ENCODE measurements around the gene TMEM100.

The TMEM100 gene

DNA sequence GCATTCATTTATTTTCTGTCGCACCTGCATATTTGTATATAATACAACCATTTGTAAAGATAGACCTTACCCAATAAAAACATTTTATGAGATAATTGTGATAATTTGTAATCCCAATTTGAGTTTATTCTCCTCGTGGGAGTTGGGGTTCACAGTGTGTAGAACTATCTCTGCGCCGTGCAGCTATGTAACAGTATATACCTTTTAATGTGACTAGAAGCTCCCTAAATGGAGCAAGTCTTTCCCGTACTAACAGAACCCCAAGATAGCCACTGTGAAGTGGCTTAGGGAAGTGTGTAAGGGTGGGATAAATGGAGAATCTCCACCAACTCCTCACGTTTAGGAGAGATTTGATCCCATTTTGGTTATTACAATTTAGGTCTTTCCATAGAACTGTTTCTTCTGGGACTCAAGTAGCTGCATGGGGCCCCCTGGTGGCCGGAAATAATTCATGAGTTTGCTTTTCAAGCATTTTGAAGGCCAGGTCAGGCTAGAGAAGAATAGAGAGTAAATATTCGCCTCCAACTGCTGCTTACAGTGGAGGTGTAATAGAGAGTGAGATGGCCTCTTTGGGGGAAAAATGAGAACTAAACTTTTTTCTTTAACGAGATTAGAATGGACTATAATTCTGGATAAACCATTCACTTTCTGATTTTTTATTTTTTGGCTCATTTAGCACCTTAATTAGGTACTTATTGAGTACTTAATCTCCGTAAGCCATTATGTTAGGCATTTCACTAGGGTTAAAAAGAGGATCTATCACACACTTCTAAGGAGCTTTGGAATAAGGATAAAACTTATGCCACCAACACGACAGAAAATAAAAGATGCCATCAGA, 4.5 kb downstream of the TMEM100 start:
- peak; percentile 89 for DNase-seq (ENCODE audit: low spot score)

DNA sequence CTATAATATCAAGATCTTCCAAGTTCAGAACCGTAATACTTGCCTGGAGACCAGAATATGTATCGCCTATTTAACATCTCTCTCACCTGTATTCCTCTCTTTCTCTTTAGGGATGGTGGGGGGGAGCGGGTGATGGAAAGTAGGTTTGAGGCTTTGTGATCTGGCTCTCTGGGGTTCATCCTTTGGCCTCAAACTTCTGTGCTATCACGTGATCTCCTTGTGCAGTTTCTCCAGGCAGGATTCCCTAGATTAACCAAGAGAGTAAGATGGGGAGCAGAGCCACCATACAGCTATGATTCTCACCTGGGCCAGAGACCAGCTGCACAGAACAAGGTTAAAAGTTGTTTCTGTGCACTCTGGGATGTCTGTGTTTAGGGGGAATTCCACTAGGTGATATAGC, 5.2 kb downstream of the TMEM100 start:
- DNase-seq (ENCODE audit: low spot score): no peak

DNA sequence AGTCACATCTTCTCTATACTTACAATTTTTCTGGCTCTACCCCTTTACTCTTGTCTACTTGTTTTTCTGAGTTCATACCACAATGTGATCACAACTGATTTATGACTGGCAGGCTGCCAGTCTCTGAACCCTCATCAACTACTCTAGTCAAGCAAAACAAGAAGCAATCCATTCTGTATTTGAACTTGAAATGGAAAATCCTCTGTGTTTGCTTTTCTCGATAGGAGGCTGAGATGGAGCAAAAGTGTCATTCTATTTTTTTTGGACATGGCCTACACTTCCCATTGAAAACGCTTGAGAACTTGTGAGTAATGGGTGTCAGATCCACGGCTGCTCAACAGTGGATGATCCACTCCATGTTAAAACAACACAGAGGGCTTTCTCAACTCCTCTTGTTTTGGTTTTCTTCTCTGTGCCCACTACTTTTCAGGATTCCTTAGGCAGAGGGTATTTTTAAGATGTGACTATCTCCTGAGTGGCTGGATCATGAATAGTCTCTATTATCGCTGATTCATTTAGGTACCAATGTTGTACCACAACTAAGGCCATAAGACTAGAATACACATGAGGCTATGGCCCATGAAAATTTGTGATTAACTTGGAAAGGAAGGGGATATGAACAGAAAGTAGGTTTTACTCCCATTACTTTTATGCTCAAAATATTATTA, 11.7 kb downstream of the TMEM100 start:
- no peak for DNase-seq (ENCODE audit: low spot score)

DNA sequence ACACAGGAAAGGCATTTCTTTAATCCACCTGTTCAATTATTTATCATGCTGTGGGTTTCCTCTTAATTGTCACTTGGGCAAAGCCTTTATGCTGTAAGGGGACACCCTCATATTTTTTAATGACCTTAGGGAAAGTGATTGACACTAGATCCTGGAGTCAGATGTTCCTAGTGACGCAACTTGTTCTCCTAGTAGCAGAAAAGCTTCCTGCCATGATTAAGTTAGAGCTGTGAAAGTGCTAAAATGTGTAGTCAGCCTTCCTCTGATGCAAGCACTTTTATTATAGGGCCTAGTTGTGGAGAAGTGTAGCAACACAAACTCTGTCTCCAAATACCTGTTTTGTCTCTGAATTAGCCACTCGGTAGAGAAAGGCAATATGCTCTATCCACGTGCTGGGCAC, 12.3 kb downstream of the TMEM100 start:
- no peak for DNase-seq (ENCODE audit: low spot score)

DNA sequence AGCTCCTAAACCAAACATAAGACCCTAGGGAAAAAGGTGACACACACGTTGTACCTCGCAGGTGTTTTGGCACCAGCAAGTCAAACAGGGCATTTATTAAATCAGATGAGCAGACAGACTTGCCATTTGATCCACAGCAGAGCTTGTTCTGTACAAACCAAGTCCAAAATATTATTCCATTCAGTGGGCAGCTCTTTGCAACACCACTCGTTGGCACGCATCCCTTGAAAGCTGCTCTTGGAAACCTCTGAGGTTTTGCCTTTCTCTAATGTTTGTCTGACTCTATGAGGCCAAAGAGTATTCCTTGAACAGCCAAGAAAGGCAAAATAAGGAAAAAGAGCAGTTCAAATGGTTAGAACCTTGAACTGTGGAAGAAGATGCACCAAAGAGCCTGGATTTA, 12.7 kb downstream of the TMEM100 start:
- no peak for DNase-seq (ENCODE audit: low spot score)

DNA sequence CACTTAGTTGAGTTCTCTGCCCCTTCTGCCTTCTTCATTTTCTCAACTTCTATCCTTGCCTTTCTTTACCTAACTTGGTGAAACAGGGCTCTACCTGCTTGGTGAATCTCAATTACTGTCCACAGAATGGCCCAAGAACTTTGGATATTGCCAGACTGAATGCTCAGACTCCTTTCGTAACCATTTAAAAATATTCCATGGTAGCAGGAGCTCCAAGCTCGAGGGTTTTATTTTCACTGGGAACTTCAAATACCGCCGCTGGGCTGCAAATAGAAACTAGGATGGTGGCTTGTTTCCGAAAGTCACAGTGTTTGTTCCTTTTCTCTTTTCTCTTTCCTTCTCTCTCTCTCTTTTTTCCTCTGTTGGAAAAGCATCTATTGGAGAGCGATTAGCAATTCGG, 13.2 kb downstream of the TMEM100 start:
- DNase-seq (ENCODE audit: low spot score): no peak

DNA sequence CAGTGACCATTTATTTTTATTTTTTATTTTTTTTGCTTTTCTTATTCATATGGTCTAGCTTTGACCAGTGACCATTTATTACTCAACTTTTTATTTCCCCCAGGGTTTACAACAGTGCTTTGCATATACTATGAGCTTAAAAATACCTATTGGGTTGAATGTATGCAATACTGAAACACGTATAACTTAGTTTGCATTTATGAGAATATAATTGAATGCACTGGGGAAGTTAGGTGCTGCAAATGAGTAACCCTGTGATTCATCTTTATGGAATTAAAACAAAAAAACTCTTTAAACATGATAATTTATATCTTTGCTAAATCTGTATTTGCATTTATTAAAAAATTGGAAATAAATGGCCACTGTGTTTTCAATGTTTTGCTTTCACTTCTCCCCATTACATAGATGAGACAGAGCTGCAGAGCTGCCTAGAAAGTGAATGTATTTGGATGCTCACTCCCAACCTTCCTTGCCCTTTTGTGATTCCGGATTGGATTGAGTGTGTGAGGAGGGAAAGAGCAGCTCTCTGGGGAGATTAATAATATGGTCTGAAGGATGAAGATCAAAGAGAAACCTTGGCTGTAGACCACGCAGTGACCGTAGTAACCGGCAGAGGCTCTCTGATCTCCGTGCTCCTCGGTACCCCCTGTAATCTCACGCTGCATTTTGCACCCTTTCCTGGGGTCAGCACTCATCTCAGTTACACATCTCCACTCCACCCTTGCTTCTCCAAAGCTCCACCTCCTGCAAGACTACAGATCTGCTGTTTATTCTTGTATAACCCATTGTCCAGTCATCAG, 14.3 kb downstream of the TMEM100 start:
- DNase-seq (ENCODE audit: low spot score): no peak

DNA sequence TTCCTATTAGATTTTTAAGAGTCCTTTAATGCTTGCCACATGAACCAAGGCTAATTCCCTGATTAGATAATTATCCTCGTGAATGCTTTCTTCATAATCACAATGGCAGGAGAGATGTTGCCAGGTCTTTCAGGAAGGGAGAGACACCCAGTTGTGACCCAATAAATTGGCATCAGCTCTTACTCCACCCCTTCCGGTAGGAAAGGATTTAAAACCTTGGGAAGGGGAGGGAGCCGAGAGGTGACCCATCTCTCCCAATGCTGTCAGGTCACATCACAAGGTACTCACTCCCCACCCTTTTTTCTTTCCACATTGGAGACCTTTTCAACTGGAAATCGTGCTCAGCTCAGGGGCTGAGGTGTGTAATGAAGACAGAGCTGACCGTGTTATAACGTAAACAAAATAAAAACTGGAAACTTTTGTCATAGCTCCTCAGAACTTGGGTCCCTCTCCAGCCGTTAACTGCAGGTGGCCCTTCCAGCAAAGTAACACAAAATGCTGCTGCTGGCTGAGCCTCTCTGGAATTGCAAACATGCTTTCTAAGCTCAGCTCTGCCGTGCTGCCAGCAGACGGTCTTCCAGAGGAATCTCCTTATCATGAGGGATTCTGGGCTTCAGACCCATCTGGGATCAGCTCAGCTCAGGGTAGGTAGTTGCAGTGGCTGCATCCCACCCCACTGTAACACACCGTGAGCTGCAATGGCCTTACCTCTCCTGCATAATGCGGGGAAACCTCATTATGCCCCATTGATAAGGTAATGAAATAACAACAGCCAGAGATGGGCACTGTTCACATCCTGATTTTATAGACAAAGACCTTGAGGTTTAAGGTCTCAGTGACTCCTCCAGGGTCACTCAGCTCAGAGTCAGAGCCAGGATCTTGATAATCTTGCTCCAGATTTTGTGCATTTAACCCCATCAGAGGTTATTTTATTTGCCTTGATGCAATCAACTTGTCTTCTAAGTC, 15.6 kb downstream of the TMEM100 start:
- DNase-seq (ENCODE audit: low spot score): no peak

DNA sequence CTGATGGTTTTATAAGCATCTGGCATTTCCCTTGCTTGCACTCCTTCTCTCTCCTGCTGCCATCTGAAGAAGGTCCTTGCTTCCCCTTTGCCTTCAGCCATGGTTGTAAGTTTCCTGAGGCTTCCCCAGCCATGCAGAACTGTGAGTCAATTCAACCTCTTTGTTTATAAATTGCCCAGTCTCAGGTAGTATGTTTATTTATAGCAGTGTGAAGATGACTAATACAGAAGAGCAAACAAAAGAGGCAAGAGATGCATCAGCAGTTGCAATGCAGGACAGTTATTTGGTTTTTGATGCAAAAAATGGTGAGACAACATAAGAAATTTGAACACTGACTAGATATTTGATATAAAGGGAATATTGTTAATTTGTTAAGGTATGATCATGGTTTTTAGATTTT, 16.8 kb downstream of the TMEM100 start:
- DNase-seq (ENCODE audit: low spot score): no peak

DNA sequence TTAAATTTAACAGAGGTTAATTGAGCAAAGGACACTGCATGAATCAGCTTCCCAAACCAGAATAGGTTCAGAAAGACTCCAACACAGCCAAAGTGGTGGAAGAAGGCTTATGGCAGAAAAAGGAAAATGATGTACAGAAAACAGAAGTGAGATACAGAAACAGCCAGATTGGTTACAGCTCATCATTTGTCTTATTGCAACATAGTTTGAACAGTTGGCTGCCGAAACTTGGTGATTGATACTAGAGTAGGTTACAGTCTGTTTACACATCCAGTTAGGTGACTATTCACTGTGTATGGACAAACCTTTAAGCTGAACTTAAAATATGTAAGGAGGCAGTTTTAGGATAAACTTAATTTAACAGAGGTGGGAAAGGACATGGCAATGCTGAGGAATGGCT, 18.3 kb downstream of the TMEM100 start:
- no peak for DNase-seq (ENCODE audit: low spot score)

DNA sequence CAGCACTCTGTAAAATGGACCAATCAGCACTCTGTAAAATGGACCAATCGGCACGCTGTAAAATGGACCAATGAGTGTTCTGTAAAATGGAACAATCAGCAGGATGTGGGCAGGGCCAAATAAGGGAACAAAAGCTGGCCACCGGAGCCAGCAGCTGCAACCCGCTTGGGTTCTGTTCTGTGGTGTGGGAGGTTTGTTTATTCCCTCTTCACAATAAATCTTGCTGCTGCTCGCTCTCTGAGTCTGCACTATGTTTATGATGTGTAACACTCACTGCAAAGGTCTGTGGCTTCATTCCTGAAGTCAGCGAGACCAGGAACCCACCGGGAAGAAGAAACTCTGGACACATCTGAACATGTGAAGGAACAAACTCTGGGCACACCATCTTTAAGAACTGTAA, 20.5 kb downstream of the TMEM100 start:
- DNase-seq (ENCODE audit: low spot score): no peak

DNA sequence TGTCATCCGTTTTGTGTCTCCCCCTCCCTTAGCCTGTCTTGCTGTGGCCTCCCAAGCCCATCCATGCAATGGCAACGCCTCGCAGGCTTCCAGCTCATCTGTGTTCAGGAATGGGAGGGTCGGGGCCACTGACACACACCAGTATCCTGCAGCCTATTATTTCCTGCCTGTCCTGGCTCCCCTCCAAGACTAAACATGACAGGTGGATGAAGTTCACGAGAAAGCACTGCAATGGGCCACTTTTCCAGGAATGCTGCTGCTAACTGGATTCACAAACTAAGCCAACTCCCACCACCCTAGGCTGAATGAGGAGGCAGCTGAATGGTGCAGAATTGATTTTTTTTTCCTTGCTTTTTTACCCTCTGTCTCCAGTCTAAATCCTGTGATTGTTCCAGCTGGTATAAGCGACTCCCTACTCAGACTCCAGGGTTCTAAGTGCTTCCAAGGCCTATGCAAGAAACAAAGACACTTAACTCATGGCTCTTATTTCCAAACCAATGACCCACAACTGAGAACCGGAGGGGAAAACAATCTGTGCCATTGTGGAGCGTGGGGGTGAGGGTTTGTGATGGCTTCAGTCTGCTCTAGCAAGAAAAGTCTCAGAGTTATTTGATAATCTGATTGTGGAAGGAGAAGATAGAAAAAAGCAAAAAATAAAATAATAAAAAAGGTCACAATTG, 23.3 kb downstream of the TMEM100 start:
- peak; percentile 55 for DNase-seq (ENCODE audit: low spot score)

DNA sequence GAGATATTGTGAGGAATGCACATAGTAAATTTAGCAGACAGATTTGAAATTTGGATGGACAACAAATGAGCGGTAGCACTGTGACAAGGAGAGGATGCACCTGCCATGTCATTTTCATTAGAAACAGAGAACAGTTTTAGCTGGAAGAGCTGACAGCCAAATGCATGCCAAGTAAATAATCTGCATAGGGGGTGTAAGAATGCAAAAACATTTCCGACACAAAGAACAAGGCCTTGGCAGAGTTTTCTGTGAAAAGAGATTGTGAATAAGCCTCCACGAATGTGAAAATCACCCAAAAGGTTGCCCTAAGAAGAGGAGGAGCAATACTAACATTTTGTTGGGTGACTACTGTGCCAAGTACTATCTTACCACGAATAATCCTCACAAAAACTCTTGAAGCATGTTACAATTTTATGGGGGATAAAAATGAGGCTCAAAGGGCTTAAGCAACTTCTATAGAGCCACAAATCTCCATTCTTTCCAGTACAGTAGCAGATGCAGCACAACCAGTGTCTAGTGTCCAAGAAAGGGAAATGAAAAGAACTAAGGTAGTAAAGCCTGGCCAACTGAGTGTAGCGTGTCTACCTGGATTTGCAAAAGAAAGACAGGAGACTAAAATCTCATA, 28.3 kb downstream of the TMEM100 start:
- DNase-seq (ENCODE audit: low spot score): no peak

DNA sequence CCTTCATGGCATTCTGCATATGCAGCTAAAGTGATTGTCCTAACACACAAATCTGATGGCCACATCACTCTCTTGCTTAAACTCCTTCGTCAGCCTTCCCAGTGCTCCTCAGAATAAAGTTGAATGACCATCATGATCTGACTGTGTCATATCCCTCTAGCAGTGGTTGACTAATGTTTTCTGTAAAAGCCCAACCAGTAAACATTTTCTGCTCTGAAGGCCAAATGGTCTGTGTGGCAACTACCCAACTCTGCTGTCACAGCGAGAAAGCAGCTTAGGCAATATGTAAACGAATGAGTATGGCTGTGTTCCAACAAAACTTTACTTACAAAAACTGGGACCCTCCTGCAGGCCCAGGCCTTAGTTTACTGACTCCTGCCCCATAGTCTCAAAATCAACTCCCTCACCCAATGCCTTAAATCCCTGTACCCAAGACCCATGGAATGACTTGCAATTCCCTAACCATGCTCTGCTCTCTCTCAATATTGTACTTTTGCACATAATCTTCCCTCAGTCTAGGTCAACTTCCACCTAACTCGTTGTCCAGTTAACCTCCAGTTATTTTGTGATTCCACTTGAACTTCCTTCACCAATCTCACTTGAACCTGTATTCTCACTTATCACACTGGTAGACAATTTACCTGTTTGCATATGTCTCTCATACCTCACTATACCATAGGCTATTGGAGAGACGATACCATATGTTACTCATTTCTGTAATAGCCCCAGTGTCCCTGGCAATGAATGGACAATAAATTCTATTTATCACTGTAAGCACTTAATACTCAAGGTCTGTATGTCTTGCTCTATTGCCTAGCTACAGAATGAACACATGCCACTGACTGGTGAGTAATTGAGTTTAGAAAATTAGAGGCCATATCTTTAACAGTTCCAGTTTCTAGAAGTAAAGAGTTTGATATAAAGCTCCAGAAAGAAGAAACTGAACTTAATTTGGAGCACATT, 29.1 kb downstream of the TMEM100 start:
- DNase-seq (ENCODE audit: low spot score): no peak

DNA sequence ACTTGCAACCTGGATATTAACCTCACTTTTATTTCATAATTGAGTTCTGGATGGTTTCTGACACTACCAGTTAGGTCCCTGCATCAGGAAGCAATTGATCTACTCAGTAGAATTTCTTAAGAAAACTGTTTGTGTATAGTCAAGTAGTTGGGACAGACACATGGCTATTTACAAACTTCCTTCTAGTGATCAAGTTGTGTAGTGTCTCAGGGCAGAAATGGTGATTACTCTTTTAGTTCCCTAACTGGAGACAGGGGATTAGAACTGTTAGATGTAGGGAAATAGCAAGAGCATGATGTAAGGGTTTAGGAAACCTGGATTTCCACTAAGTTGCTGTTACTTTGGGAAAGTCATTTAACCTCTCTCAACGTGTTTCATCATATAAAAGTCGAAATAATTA, 30.4 kb downstream of the TMEM100 start:
- no peak for DNase-seq (ENCODE audit: low spot score)

DNA sequence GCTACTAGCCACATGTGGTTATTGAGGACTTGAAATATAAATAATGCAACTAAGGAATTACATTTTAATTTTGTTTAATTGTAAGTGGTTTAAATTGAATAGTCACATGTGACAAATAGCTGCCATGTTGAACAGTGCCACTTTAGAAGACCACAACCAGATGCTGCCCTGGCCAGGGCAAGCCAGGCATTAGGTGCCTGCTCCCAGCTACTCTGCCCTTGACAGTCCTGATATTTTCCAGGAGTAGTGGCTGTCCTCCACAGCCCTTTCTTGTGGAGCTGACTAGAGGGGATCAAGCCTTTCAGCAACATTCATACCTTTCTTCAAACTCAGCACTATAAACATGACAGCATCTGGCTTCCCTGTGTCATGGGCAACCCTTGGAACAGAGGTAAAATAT, 31.0 kb downstream of the TMEM100 start:
- DNase-seq (ENCODE audit: low spot score): peak; percentile 11

DNA sequence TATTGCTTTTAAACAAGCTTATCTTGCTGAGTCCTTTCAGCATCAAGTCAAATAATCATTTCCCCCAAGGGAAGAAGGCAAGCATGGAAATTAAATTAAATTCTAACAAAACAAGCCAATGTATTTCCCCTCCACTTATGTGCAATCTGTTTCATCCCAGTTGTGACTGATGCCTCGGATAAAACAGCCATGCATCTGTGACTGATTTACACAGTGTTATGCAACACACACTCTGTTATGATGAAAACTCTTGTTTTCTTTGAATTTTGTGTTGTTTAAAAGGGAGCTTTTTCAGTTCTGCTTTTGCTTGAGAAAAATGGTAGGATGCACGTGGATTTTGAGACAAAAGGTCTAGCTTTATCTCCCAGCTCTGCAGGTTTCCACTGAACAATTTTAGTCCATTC, 32.6 kb downstream of the TMEM100 start:
- peak; percentile 1 for DNase-seq (ENCODE audit: low spot score)

DNA sequence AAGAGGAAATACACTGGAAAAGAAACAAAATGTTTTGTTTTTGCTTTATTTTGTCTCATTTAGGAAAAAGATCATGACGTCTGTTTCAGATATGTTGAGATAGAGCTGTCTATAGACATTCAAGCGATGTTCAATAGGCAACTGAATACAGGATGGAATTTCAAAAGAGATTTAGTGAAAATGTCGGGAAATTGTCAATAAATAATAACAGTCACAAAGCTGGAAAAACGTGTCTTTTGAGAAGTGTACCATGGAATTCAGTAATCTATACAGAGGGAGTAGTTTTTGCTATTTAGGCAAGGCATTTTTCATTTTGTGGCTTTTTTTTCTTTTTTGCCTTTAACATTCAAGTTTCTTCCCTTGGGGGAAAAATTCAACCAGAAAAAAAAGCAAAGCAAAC, 33.0 kb downstream of the TMEM100 start:
- DNase-seq (ENCODE audit: low spot score): no peak

DNA sequence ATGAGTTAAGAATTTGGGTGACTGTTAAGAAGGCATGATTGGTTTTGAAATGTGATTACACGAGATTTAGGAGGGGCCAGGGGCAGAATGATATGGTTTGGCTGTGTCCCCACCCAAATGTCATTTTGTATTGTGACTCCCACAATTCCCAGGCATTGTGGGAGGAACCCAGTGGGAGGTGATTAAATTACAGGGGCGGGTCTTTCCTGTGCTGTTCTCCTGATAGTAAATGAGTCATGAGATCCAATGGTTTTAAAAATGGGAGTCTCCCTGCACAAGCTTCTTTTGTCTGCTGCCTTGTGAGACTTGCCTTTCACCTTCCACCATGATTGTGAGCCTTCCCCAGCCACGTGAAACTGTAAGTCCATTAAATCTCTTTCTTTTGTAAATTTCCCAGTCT, 34.6 kb downstream of the TMEM100 start:
- peak; percentile 12 for DNase-seq (ENCODE audit: low spot score)
